A549 (cell line): ENCODE data around the gene CCDC183.

Experiments used
- CTCF ChIP-seq: fragments of >200 bp; sonication (Bioruptor Twin); formaldehyde crosslinking; IDR thresholded peaks from 3 replicates; pipeline ENCODE4 v1.5.1; 2016
- EP300 ChIP-seq, 2 experiments: fragments of >200 bp; sonication (Bioruptor Twin); formaldehyde crosslinking; IDR thresholded peaks; 2 replicates in 1 of 2; 3 replicates in 1 of 2; pipeline ENCODE4 v1.6.1; 2016 to 2017
- MAX ChIP-seq: IDR thresholded peaks from 2 replicates; pipeline ENCODE4 v1.6.1; 2012
- MAZ ChIP-seq: fragments of 150-350 bp; IDR thresholded peaks from 2 replicates; pipeline ENCODE4 v1.6.1; 2014; ENCODE audit warnings: antibody characterized with exemption, low read depth, low read length, borderline replicate concordance
- MYC ChIP-seq: IDR thresholded peaks from 2 replicates; pipeline ENCODE4 v1.6.1; 2012; ENCODE audit warnings: mild to moderate bottlenecking, inconsistent platforms, low read length, improper control_type of control experiment, borderline replicate concordance
- NPAS2 ChIP-seq: fragments of 250-450 bp; sonication (Bioruptor Pico); IDR thresholded peaks from 2 replicates; pipeline ENCODE4 v1.8.0; 2022; ENCODE audit warnings: mild to moderate bottlenecking, moderate library complexity, borderline replicate concordance
- POLR2A ChIP-seq: IDR thresholded peaks from 2 replicates; pipeline ENCODE4 v1.6.1; 2012; ENCODE audit warnings: mild to moderate bottlenecking, low read length
- POLR2AphosphoS2 ChIP-seq: conservative IDR thresholded peaks from 2 replicates; pipeline ENCODE4 v1.6.1; 2012; ENCODE audit warnings: low read length, improper control_type of control experiment, inconsistent platforms
- RCOR1 ChIP-seq: fragments of 150-350 bp; IDR thresholded peaks from 2 replicates; pipeline ENCODE4 v1.6.1; 2014; ENCODE audit warnings: antibody characterized with exemption, low read length, low read depth
- REST ChIP-seq: fragments of 200-600 bp; sonication (generic); IDR thresholded peaks from 2 replicates; pipeline ENCODE4 v1.6.1; 2016; ENCODE audit warnings: antibody characterized with exemption, mild to moderate bottlenecking, moderate library complexity
- ZNF302 ChIP-seq: fragments of 250-450 bp; sonication (Bioruptor Pico); IDR thresholded peaks from 2 replicates; pipeline ENCODE4 v1.9.0; 2021; ENCODE audit warnings: inconsistent platforms, mild to moderate bottlenecking, moderate library complexity

GRCh38 chr9:136831720-136832104, 35.6 kb downstream of the CCDC183 start:
- TF ChIP-seq CTCF (no peak), POLR2AphosphoS2 (no peak), REST (no peak), RCOR1 (no peak), POLR2A (no peak), ZNF302 (CRISPR knock-in tag) (no peak), NPAS2 (CRISPR knock-in tag) (no peak), MYC (no peak), EP300 (IDR thresholded peaks at IDR 0.05) (no peak), MAX (no peak), MAZ (no peak)
